ENCODE measurements around the gene RAD18.

RAD18 gene

GRCh38 chr3:8985411-8985831 lies 22.1 kb upstream of the RAD18 start:
- no peak for DNase-seq

DNA sequence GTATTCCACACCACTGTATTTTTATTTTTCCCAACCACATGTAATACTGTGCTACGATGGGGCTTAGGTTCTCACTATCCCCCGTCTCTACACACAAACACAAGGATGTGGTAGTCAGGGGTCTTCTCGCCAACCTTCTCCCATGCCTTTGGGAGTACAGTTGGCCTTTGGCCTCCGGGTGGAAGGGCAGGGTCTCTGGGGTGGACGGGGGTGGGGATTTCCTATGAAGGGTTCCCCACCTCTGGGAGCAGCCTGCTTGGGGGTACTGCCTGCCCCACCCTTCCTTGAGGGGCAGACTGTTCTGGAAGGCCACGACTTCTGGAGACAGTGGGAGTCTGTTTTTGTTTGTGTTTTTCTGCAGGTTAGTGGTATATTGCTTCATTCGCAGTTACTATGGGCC lies 21.3 kb upstream of the RAD18 start:
- DNase-seq: no peak

DNA sequence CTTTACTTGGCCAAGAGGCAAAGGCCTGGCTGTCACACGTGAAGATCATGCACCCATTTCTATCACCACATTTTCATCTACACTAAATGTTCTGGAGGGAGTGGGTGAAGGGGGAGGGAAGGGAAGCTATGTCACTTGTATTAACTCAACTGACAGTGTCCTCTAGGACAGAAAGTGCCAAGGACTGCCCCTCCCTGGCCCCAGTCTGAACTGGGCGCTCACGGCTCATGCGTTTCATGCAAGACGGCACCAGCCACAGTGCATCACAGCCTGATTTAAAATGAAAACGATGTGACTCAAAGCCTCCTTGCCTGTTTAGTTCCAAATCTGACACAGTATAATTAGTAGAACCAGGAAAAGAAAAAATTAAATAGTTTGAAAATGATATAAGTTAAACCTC lies 20.8 kb upstream of the RAD18 start:
- DNase-seq: no peak

- DNase-seq: no peak
Observed at GRCh38 chr3:8983591-8983990, 20.3 kb upstream of the RAD18 start.

- DNase-seq: no peak
Observed at GRCh38 chr3:8983026-8983425, 19.8 kb upstream of the RAD18 start.

DNA sequence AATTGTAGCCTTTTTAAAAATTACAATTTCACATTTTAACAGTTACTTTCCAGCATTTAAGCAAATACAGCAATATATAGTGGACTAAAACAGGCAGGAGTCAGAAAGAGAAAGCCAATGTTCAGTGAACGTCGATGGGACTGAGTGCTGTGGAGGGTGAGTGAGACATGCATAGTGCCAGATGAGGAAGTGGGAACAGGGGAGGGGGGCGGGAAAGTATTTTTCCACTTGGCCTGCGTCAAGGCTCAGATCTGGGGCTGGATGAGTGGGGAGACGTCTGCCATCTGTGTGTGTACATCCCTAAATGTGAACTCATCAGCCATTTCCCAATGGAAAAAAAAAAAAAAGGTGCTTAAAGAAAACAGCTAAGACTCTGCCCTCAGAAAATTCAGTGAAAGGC lies 19.2 kb upstream of the RAD18 start:
- no peak for DNase-seq

GRCh38 chr3:8981700-8982099 lies 18.4 kb upstream of the RAD18 start:
- DNase-seq: no peak

- no peak for DNase-seq
Observed at GRCh38 chr3:8981296-8981695, 18.0 kb upstream of the RAD18 start.

GRCh38 chr3:8980756-8981257 lies 17.5 kb upstream of the RAD18 start:
- no peak for DNase-seq

DNA sequence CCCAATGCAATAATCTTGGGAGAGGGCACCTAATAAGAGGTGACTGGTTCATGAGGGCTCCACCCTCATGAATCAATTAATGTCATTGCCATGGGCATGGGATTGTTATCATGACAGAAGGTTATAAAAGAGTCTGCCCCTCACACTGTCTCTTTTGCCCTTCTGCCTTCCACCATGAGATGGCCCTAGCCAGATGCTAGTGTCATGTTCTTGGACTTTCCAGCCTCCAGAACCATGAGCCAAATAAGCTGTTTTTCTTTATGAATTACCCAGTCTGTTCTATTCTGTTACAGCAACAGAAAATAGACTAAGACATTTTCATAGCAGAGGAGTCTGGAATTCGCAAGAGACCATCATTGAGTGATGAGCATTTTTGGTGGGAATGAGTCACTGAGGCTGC lies 16.0 kb upstream of the RAD18 start:
- DNase-seq: no peak

DNA sequence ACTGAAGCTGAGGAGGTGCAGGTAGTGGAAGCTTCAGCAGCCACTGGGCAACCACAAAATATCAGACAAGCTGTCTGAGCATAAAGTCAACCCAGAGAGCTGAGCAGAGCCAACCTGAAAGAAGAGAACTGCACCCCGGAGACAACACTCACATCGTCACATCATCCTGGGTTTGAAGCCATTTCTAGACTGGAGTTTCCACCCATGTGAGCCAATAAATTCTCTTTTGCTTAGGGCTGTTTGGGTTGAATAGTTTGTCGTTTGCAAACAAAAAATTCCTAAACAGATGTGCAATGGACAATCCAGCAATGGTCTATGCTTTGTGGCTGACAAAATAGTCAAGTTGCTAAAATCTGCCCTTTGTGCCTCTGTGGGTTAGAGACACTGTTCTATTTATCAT lies 15.3 kb upstream of the RAD18 start:
- DNase-seq: no peak

GRCh38 chr3:8976540-8977182 lies 13.4 kb upstream of the RAD18 start:
- no peak for DNase-seq

- DNase-seq: no peak
Observed at GRCh38 chr3:8975081-8976020, 12.1 kb upstream of the RAD18 start.

GRCh38 chr3:8974458-8974857 lies 11.2 kb upstream of the RAD18 start:
- DNase-seq: no peak

DNA sequence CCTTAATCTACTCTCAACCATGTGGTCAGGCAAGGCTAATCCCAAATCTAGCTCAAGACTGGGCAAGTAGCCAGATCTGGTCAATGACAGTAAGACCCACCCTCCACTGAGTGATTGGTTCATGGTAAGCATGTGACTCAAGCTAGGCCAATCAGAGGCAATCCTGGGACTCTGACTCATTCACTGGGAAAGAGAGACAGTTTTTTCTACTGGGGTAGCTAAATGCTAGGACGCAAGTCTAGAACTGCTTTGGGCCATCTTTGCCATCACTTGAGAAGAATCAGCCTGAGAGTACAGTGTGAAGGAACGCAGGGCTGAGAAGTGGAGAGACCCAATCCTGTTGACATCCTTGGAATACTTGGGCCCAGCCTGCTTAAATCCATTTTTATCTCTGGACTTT lies 9.4 kb upstream of the RAD18 start:
- DNase-seq: no peak

GRCh38 chr3:8970971-8971589 lies 7.8 kb upstream of the RAD18 start:
- peak; percentile 28 for DNase-seq

GRCh38 chr3:8969241-8969640 lies 6.0 kb upstream of the RAD18 start:
- no peak for DNase-seq

GRCh38 chr3:8968375-8968882 lies 5.2 kb upstream of the RAD18 start:
- no peak for DNase-seq

- no peak for DNase-seq
Observed at GRCh38 chr3:8967553-8967952, 4.3 kb upstream of the RAD18 start.

- DNase-seq: no peak
Observed at GRCh38 chr3:8966820-8967348, 3.6 kb upstream of the RAD18 start.

DNA sequence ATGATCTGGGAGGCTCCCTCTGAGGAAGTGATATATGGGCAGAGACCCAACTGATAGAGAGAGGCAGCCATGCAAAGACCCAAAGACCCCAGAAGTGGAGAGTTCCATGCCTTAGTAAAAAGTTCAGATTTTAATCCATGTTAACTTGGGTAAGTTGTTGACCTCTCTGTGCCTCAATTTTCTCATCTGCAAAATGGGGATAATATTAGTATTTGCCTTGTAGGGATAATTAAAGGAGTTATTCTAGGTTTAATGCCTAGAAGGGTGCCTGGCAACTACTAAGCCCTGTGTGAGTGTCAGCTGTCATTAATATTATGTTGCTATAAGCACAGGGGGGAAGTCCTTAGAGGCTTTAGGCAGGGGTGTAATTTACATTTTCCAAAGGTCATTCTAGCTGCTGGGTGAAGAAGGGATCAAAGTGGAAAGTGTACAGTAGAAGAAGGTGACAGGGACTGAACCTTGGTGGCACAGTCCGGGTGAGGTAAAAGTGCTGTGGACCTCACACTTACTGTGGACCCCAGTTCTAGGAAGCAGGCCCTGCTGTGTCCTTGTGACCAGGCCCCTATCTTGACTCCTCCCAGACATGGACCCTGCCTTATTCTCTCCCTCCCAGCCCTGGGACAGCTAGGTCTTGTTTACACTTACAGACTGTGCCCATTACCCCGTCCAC lies 3.0 kb upstream of the RAD18 start:
- no peak for DNase-seq

Data from NCI-H146 (cell line).